ENCODE results near the gene ART3.

Gene ART3

DNA sequence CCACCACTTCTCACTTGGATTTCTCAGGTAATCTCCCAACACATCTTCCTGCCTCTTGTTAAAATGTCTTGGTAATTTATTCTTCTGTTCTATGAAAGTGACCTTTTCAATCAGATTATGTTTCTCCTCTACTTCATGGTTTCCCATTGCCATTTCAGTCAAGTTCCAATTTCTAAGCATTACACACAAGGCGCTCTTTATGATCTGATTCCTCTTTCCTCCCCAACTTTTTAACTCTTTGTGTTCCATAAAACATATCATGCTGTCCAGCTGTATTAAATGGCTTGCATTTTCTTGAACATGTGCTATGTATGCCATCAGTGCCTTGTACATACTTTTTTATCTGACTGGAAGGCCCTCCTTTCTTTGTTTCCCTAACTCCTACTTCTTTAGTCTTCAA is 13.1 kb upstream of the ART3 start:
- TF ChIP-seq, protein P1, sequence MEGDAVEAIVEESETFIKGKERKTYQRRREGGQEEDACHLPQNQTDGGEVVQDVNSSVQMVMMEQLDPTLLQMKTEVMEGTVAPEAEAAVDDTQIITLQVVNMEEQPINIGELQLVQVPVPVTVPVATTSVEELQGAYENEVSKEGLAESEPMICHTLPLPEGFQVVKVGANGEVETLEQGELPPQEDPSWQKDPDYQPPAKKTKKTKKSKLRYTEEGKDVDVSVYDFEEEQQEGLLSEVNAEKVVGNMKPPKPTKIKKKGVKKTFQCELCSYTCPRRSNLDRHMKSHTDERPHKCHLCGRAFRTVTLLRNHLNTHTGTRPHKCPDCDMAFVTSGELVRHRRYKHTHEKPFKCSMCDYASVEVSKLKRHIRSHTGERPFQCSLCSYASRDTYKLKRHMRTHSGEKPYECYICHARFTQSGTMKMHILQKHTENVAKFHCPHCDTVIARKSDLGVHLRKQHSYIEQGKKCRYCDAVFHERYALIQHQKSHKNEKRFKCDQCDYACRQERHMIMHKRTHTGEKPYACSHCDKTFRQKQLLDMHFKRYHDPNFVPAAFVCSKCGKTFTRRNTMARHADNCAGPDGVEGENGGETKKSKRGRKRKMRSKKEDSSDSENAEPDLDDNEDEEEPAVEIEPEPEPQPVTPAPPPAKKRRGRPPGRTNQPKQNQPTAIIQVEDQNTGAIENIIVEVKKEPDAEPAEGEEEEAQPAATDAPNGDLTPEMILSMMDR (IDR thresholded peaks at IDR 0.05; ENCODE audit: low read depth, low read length), result no peak
- DNase-seq (ENCODE audit: extremely low read depth, low read depth), result no peak

DNA sequence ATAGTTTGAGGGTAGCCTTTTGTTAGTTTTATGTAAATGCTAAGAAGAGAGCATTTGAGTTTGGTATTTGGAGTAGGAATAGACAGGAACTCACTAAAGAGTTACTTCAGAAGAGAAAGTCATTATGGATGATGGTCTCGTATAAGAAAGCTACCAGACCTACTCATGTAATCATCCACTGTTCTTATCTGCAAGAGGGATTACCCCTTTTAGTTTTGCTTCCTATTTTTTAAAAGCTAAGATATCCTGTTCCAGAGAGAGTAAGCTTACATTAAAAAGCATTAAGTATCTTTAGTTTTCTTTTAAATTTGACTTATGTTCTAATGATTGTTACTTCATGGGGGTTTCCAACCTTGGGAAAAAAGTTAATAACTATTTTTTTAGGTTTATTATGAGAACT is 12.5 kb upstream of the ART3 start:
- TF ChIP-seq, protein P1 (IDR thresholded peaks at IDR 0.05; ENCODE audit: low read depth, low read length), result no peak
- DNase-seq (ENCODE audit: extremely low read depth, low read depth), result no peak

DNA sequence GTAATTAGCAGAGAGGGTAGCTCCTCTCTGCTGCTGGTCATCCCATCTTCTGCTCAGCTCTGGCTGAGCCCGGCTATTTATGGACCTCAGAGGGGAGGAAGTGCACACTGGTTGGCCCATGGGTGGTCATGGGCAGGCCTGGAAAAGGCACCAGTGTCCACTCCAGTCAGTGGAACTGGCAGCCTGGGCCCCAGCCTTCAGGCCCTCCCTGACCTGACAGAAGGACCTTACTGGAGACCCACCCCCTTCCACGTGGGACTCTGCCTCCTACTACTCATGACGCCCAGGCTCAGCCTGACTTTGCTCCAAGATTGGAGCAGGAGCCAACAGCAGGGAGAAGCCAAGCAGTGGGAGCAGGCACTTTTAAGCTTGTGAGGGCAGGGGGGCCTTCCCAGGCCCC is 8.0 kb upstream of the ART3 start:
- TF ChIP-seq, protein P1 (IDR thresholded peaks at IDR 0.05; ENCODE audit: low read depth, low read length), result no peak
- DNase-seq (ENCODE audit: extremely low read depth, low read depth), result no peak

DNA sequence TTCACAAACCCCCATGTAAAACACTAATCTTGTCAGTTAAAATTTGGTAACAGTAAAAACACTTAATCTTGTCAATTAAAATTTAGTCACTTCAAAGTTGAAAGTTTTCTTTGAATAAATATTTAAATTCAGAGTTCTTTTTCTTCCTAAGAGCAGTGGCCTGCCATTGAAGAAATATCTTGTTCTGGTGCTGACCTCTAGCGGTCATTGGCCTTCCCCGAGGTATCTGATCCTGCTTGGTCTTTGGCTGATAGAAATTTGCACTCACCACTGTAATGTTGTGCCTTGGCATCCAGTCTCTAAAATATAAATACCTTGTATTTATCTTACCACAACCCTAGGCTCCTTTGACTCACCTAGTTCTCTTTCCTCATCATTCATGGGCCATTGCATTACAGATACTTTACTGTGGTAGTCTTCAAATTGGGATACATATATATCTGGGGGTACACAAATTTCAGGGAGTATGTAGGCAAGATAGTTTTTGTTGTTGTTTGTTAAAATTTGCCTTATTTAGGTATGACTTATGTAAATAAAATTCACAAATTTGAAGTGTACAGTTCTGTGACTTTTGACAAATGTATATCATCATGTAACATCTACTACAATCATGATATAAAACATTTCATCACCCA is 6.7 kb upstream of the ART3 start:
- TF ChIP-seq, protein P1 (IDR thresholded peaks at IDR 0.05; ENCODE audit: low read depth, low read length), result peak; percentile 91
- DNase-seq (ENCODE audit: extremely low read depth, low read depth), result peak; percentile 47

DNA sequence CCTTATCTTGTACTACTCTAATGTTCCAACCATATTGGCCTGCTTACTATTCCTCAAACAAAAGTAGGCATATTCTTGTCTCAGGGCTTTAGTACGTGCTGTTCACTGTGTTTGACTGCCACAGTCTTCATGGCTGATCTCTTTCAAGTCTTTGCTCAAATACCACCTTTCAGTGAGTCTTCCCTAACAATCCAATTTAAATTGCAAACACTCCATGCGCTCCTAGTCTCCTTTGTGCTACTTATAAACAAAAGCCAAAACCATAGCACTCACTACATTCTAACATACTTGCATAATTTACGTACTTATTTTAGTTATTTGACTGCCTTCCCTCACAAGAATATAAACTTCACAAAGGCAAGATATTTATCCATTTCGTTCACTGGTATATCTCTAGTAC is 1.7 kb upstream of the ART3 start:
- no peak for DNase-seq (ENCODE audit: extremely low read depth, low read depth)
- TF ChIP-seq, protein P1 (IDR thresholded peaks at IDR 0.05; ENCODE audit: low read depth, low read length), result no peak

DNA sequence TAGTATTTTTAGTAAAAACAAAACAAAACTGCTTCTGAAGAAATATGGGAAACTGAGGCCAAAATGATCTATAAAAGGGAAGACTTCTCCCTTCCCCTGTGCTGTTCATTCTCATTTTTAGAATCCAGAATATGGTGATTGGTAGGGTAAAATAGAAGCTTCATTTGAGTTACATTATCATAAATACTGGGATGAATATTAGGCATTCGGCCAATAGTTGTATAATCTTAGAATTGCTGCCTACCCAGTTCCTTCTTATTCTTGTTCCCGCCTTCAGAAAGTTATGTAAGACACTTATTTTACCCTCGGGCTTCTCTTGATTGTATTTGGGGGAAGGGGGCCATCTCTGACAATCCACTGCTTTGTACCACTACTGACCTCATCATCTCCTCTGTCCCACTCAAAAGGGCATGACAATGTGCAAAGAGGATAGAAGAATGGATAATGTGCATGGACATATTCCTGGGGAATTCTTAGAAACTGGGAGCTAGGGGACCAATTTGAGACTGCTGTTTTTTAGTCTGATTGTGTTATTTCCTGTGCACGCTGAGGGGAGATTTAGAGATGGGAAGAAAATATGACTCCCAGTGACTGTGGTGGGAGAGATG is 588 bp downstream of the ART3 start:
- TF ChIP-seq, protein P1 (IDR thresholded peaks at IDR 0.05; ENCODE audit: low read depth, low read length), result no peak
- DNase-seq (ENCODE audit: extremely low read depth, low read depth), result no peak

DNA sequence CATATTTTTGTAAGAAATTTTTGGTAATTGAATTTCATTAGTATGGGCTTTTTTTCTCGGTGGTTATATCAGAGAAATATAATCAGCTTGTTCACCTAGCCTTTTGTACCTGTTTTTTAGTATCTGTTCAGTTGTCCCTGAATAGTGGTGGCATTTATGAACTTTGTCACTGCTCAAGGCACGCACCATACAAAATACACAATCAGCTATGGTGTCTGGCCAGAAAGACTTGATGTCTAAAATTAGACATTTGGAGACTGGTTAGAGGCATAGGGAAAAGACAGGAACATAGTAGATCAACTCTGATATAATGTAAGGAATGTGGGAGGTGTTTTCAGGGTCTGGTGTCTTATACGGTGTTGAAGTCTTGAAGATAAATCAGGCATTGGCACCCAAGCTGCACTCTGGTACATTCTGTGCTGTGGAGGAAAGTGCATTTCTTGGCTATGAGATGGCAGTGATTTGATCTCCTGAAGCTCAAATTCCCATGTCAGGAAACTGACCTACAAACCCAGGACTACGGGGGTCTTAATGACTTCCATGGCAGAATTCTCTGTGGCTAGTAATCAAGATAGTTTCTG is 3.6 kb downstream of the ART3 start:
- DNase-seq (ENCODE audit: extremely low read depth, low read depth), result no peak
- TF ChIP-seq, protein P1 (IDR thresholded peaks at IDR 0.05; ENCODE audit: low read depth, low read length), result no peak

Data from AG09319 (cell line).